ENCODE data around the gene B4GALNT1. TPM values are rescaled to one million over a fixed set of nuclear protein-coding genes. Genes with fewer than 3 reads are reported as not detected.

The B4GALNT1 gene
- total RNA-seq, 1 experiment from 2014 or later: 31.3 TPM

DNA sequence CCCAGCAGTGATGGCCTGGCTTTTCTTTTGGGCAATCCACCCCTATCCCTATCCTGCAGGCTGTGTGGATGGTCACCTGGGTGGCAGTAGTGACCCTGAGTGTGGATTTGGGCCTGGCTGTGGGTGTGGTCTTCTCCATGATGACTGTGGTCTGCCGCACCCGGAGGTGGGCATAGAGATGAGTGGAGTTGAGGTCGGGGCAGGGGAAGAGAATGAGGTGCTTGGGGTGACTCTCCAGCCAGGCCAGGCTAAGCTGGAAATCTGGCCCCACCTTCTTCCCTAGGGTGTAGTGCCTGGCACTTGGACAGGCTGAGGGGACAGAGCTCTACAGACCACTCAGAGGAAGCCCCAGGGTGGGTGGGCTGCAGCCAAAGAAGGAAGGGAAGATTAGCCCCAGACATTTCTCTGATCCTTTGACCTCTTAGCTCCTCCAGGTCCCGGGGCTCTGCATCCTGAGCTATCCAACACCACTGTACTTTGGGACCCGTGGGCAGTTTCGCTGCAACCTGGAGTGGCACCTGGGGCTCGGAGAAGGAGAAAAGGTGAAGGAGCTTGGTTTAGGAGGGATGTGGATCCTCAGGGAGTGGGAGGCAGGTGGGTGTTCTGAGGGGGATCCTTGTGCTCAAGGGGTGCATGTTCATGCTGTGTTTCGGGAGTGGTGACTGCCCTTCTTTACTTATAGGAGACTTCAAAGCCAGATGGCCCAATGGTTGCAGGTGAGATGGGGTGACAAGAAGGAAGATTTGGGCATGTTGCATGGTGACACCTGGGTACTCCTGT is 8.4 kb downstream of the B4GALNT1 start:
- H3K27ac ChIP-seq (ENCODE audit: low read depth, low read length): no peak overlapping the region
- no peak for DNase-seq (ENCODE audit: low read depth, low spot score)
- ChIA-PET RAD21 (ENCODE audit: low non-redundant PET in 1 of 2, low total read pairs in 2 of 2, uncharacterized antibody in 2 of 2, unreplicated experiment in 2 of 2) (no interaction called here), POLR2A (no interaction called here), CTCF (no interaction called here)
- no peaks in the 10 kb centered on the region for H3K79me2 ChIP-seq (ENCODE audit: insufficient read depth, low read length)
- no peak overlapping the region for H3K4me3 ChIP-seq (replicated peaks in 1 of 2; ENCODE audit: low read depth in 1 of 2, low read length in 2 of 2)
- H3K4me2 ChIP-seq (ENCODE audit: low read length): no peak overlapping the region
- no peak overlapping the region for H3K9ac ChIP-seq (ENCODE audit: low read length)
- intact Hi-C loops (cut with micrococcal nuclease): no loop called here
- no peaks in the 10 kb centered on the region for H4K20me1 ChIP-seq (ENCODE audit: insufficient read depth)
- no peaks in the 10 kb centered on the region for H3K9me3 ChIP-seq (ENCODE audit: control insufficient read depth in 1 of 2, insufficient read depth in 1 of 2, low read depth in 1 of 2, low read length in 2 of 2)
- no peak for ATAC-seq
- no peaks in the 10 kb centered on the region for H3K9me2 ChIP-seq (ENCODE audit: insufficient read depth)
- peaks cover 0 to 14% of the 10 kb centered on the region in 2 experiments; a peak in 2 of 4 replicates for H3K36me3 ChIP-seq (ENCODE audit: control insufficient read depth in 1 of 2, insufficient read depth in 2 of 2, low read length in 2 of 2)
- TF ChIP-seq ATF3 (IDR thresholded peaks at IDR 0.05) (no peak), POLR2A (IDR thresholded peaks at IDR 0.05; ENCODE audit: borderline replicate concordance, extremely low read depth, insufficient read depth, insufficient read length) (no peak), YY1 (IDR thresholded peaks at IDR 0.05; ENCODE audit: extremely low read depth, insufficient replicate concordance, low read depth, low read length) (no peak), SP1 (IDR thresholded peaks at IDR 0.05; ENCODE audit: low read depth) (no peak)
- TF ChIP-seq, protein P1, sequence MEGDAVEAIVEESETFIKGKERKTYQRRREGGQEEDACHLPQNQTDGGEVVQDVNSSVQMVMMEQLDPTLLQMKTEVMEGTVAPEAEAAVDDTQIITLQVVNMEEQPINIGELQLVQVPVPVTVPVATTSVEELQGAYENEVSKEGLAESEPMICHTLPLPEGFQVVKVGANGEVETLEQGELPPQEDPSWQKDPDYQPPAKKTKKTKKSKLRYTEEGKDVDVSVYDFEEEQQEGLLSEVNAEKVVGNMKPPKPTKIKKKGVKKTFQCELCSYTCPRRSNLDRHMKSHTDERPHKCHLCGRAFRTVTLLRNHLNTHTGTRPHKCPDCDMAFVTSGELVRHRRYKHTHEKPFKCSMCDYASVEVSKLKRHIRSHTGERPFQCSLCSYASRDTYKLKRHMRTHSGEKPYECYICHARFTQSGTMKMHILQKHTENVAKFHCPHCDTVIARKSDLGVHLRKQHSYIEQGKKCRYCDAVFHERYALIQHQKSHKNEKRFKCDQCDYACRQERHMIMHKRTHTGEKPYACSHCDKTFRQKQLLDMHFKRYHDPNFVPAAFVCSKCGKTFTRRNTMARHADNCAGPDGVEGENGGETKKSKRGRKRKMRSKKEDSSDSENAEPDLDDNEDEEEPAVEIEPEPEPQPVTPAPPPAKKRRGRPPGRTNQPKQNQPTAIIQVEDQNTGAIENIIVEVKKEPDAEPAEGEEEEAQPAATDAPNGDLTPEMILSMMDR (IDR thresholded peaks at IDR 0.05 in 2 of 3, conservative IDR thresholded peaks at IDR 0.05 in 1 of 3; ENCODE audit: borderline replicate concordance in 1 of 3, insufficient read depth in 1 of 3, low read depth in 2 of 3, low read length in 2 of 3): no peak
- no peaks in the 10 kb centered on the region for H3K4me1 ChIP-seq (ENCODE audit: control insufficient read depth in 1 of 2, insufficient read depth in 2 of 2, low read length in 2 of 2)
- BruUV-seq (replicated peaks): no TSS peak
- H2AFZ ChIP-seq (ENCODE audit: low read depth, low read length, poor library complexity, severe bottlenecking): no peak overlapping the region
- peaks cover 4% of the 10 kb centered on the region; the same call in 1 of the 2 replicates for H3K27me3 ChIP-seq (ENCODE audit: insufficient read depth, low read length)

Measured in HCT116 (cell line).